GM23338 (cell line): ENCODE measurements around the gene CACNA2D4. TPM values are rescaled to one million over a fixed set of nuclear protein-coding genes. Genes with fewer than 3 reads are reported as not detected.

Source experiments
- ATAC-seq: fragments of 200-7000 bp; cut with Tn5 transposase; 3 replicates; pipeline ENCODE4 v1.9.1; 2020
- DNase-seq: peaks from one replicate; pipeline ENCODE4 v3.0.0-alpha.2; 2015; ENCODE audit warnings: low spot score
- H2AFZ ChIP-seq: fragments of 200-600 bp; sonication (generic); 2 replicates; pipeline ENCODE4 v1.8.0; 2016; ENCODE audit warnings: antibody characterized with exemption, mild to moderate bottlenecking, moderate library complexity
- H3F3A ChIP-seq: fragments of 200-600 bp; sonication (generic); replicated peaks from 2 replicates; pipeline ENCODE4 v1.8.0; 2017; ENCODE audit warnings: antibody characterized with exemption, mixed run types, low read depth
- H3K27ac ChIP-seq: fragments of 200-600 bp; sonication (generic); 2 replicates; pipeline ENCODE4 v1.6.1; 2016; ENCODE audit warnings: low read depth
- H3K27me3 ChIP-seq: fragments of 200-600 bp; sonication (generic); 2 replicates; pipeline ENCODE4 v1.8.0; 2016; ENCODE audit warnings: mild to moderate bottlenecking, mixed run types, moderate library complexity; ENCODE audit not compliant: insufficient read depth
- H3K36me3 ChIP-seq: fragments of 200-600 bp; sonication (generic); 2 replicates; pipeline ENCODE4 v1.8.0; 2016; ENCODE audit warnings: mild to moderate bottlenecking; ENCODE audit not compliant: insufficient read depth
- H3K4me1 ChIP-seq: fragments of 200-600 bp; sonication (generic); 2 replicates; pipeline ENCODE4 v1.8.0; 2016; ENCODE audit warnings: mild to moderate bottlenecking, moderate library complexity; ENCODE audit not compliant: insufficient read depth
- H3K4me2 ChIP-seq: fragments of 200-600 bp; sonication (generic); 2 replicates; pipeline ENCODE4 v1.7.1; 2017; ENCODE audit warnings: mixed run types
- H3K4me3 ChIP-seq: fragments of 200-600 bp; sonication (generic); 2 replicates; pipeline ENCODE4 v1.6.1; 2016; ENCODE audit warnings: mixed run types
- H3K79me2 ChIP-seq: fragments of 200-600 bp; sonication (generic); replicated peaks from 2 replicates; pipeline ENCODE4 v1.8.0; 2017; ENCODE audit warnings: mild to moderate bottlenecking; ENCODE audit not compliant: insufficient read depth
- H3K9me2 ChIP-seq: fragments of 200-600 bp; sonication (generic); 2 replicates; pipeline ENCODE4 v1.8.0; 2017; ENCODE audit not compliant: insufficient read depth
- H4K20me1 ChIP-seq: fragments of 200-600 bp; sonication (generic); replicated peaks from 2 replicates; pipeline ENCODE4 v1.8.0; 2017; ENCODE audit warnings: mild to moderate bottlenecking; ENCODE audit not compliant: insufficient read depth
- H3K27ac Mint-ChIP-seq: 2 replicates; pipeline ENCODE4 v1.8.0; 2020; ENCODE audit warnings: inconsistent platforms, mild to moderate bottlenecking, moderate library complexity, mixed read lengths
- H3K27me3 Mint-ChIP-seq: 3 replicates; pipeline ENCODE4 v1.8.0; 2022; ENCODE audit warnings: low read depth, mild to moderate bottlenecking, moderate library complexity, mixed read lengths, inconsistent platforms; ENCODE audit not compliant: insufficient read depth, poor library complexity
- H3K36me3 Mint-ChIP-seq: 3 replicates; pipeline ENCODE4 v1.8.0; 2021; ENCODE audit warnings: low read depth, mild to moderate bottlenecking, inconsistent platforms, moderate library complexity, mixed read lengths
- H3K4me1 Mint-ChIP-seq: 3 replicates; pipeline ENCODE4 v1.8.0; 2020; ENCODE audit warnings: mild to moderate bottlenecking, inconsistent platforms, mixed read lengths
- H3K4me3 Mint-ChIP-seq: 3 replicates; pipeline ENCODE4 v1.8.0; 2021; ENCODE audit warnings: moderate library complexity, mild to moderate bottlenecking, inconsistent platforms, mixed read lengths
- H3K9me3 Mint-ChIP-seq: 3 replicates; pipeline ENCODE4 v1.8.0; 2020; ENCODE audit warnings: moderate library complexity, mild to moderate bottlenecking, inconsistent platforms, mixed read lengths
- CREB1 ChIP-seq: fragments of 250-450 bp; sonication (Bioruptor Pico); IDR thresholded peaks from 2 replicates; pipeline ENCODE4 v1.5.0; 2020; ENCODE audit warnings: low read depth, mild to moderate bottlenecking, moderate library complexity
- CTCF ChIP-seq, 2 experiments: fragments of 200-600 bp in 1 of 2; sonication (generic) in 1 of 2; conservative IDR thresholded peaks; 2 replicates each; pipeline versions ENCODE4 v1.5.1 to v1.6.1; 2016 to 2017; ENCODE audit warnings: antibody characterized with exemption in 2 of 2, low read depth in 2 of 2, mild to moderate bottlenecking in 2 of 2, moderate library complexity in 1 of 2
- EZH2phosphoT487 ChIP-seq: fragments of 200-600 bp; sonication (generic); IDR thresholded peaks from one replicate; pipeline ENCODE4 v1.8.1; 2018; ENCODE audit warnings: antibody characterized with exemption; ENCODE audit not compliant: unreplicated experiment
- JUNB ChIP-seq: IDR thresholded peaks from one replicate; pipeline ENCODE4 v1.6.1; 2016; ENCODE audit warnings: antibody characterized with exemption; ENCODE audit not compliant: unreplicated experiment
- POLR2AphosphoS5 ChIP-seq: IDR thresholded peaks from 2 replicates; pipeline ENCODE4 v1.6.1; 2016; ENCODE audit warnings: antibody characterized with exemption, low read depth
- ZNF114 ChIP-seq: fragments of 250-450 bp; sonication (Bioruptor Pico); IDR thresholded peaks from 2 replicates; pipeline ENCODE4 v1.5.0; 2020; ENCODE audit warnings: mild to moderate bottlenecking, moderate library complexity
- polyA plus RNA-seq: library from polyadenylated mRNA; unstranded; fragments of >200 nt; fragmentation: Nextera tagmentation; extraction: Ambion mirVana; gene quantifications from 2 replicates; pipeline ENCODE4 v1.2.1, GENCODE V29; 2016
- total RNA-seq: library from RNA; depleted of rRNA; stranded (reverse); fragments of >200 nt; shearing (Covaris generic); gene quantifications from 2 replicates; pipeline ENCODE4 v1.2.3, GENCODE V29; 2014
- TF ChIP-seq, protein P1 (sequence below): IDR thresholded peaks from 2 replicates; pipeline ENCODE4 v1.6.1; 2016; ENCODE audit warnings: antibody characterized with exemption
- TF ChIP-seq, protein P2 (sequence below): IDR thresholded peaks from one replicate; pipeline ENCODE4 v1.6.1; 2018; ENCODE audit warnings: antibody characterized with exemption; ENCODE audit not compliant: unreplicated experiment
- TF ChIP-seq, protein P3 (sequence below): fragments of 250-450 bp; sonication (Bioruptor Pico); IDR thresholded peaks from 2 replicates; pipeline ENCODE4 v1.5.0; 2020; ENCODE audit warnings: mild to moderate bottlenecking, moderate library complexity

CACNA2D4 gene
- total and polyA plus RNA-seq, 2 experiments from 2014 or later = 0.07 to 0.24 TPM

DNA sequence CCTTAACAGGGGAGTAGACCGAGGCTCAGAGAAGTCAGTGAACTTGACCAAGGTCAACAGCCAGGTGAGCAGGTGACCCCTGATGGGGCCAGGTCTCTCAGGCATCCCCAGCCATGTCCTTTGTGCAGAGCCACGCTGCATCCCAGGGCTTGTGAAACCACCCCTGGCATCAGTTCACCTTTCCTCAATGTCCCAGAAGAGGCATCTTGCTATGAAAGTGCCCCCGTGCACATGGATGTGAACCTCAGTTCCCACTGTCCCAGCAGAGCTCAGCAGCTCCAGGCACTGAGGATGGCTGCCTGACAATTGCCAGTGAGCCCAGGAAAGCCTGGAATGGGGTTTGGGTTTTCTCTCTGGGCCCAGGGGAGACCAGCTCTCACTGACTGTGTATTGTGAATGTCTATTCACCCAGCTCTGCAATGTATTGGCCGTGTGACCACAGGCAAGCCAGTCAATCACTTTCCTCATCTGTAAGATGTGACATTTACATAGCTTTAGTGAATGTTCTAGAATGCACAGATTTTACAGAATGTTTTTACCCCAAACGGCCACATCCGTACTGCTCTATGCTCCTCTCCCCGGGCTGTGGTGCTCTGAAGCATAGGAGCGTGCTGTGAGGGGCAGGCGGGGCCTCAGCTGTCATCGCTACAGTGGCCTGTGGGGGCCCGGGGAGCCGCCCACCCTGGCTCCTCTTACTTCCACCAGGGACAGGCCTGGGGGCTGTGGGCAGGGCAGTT is 4.9 kb downstream of the CACNA2D4 start (continued):
- TF ChIP-seq, protein P1, sequence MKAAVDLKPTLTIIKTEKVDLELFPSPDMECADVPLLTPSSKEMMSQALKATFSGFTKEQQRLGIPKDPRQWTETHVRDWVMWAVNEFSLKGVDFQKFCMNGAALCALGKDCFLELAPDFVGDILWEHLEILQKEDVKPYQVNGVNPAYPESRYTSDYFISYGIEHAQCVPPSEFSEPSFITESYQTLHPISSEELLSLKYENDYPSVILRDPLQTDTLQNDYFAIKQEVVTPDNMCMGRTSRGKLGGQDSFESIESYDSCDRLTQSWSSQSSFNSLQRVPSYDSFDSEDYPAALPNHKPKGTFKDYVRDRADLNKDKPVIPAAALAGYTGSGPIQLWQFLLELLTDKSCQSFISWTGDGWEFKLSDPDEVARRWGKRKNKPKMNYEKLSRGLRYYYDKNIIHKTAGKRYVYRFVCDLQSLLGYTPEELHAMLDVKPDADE = no peak
- TF ChIP-seq, protein P2, sequence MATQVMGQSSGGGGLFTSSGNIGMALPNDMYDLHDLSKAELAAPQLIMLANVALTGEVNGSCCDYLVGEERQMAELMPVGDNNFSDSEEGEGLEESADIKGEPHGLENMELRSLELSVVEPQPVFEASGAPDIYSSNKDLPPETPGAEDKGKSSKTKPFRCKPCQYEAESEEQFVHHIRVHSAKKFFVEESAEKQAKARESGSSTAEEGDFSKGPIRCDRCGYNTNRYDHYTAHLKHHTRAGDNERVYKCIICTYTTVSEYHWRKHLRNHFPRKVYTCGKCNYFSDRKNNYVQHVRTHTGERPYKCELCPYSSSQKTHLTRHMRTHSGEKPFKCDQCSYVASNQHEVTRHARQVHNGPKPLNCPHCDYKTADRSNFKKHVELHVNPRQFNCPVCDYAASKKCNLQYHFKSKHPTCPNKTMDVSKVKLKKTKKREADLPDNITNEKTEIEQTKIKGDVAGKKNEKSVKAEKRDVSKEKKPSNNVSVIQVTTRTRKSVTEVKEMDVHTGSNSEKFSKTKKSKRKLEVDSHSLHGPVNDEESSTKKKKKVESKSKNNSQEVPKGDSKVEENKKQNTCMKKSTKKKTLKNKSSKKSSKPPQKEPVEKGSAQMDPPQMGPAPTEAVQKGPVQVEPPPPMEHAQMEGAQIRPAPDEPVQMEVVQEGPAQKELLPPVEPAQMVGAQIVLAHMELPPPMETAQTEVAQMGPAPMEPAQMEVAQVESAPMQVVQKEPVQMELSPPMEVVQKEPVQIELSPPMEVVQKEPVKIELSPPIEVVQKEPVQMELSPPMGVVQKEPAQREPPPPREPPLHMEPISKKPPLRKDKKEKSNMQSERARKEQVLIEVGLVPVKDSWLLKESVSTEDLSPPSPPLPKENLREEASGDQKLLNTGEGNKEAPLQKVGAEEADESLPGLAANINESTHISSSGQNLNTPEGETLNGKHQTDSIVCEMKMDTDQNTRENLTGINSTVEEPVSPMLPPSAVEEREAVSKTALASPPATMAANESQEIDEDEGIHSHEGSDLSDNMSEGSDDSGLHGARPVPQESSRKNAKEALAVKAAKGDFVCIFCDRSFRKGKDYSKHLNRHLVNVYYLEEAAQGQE = no peak
- TF ChIP-seq JUNB (no peak), POLR2AphosphoS5 (no peak), CREB1 (CRISPR knock-in tag) (no peak), CTCF (conservative IDR thresholded peaks at IDR 0.05; ENCODE audit: low read depth in 2 of 2) (no peak), ZNF114 (CRISPR knock-in tag) (no peak), EZH2phosphoT487 (no peak)

- H3K4me2 ChIP-seq = no peak overlapping the region
- H3K9me3 Mint-ChIP-seq = peaks cover 1% of the 10 kb centered on the region; the same call in 1 of the 3 replicates
- peaks cover 12% of the 10 kb centered on the region for H3K27me3 Mint-ChIP-seq
- H3K4me3 Mint-ChIP-seq = no peak overlapping the region
- H3K4me3 ChIP-seq = no peak overlapping the region
- H3K9me2 ChIP-seq = no peaks in the 10 kb centered on the region
- no peak overlapping the region for H3K27ac Mint-ChIP-seq
- no peaks in the 10 kb centered on the region for H3K36me3 ChIP-seq
- H3K27ac ChIP-seq = no peak overlapping the region
- no peaks in the 10 kb centered on the region for H3K79me2 ChIP-seq
- no peaks in the 10 kb centered on the region for H3K4me1 ChIP-seq
- H3K27me3 ChIP-seq = no peaks in the 10 kb centered on the region
- no peak overlapping the region for H2AFZ ChIP-seq
- H4K20me1 ChIP-seq = no peaks in the 10 kb centered on the region
- no peaks in the 10 kb centered on the region for H3K36me3 Mint-ChIP-seq
- no peaks in the 10 kb centered on the region for H3F3A ChIP-seq
- DNase-seq = no peak
- ATAC-seq = no peak
- H3K4me1 Mint-ChIP-seq = peaks cover 7% of the 10 kb centered on the region
- TF ChIP-seq POLR2AphosphoS5 (no peak), ZNF114 (CRISPR knock-in tag) (no peak)
- TF ChIP-seq, protein P3, sequence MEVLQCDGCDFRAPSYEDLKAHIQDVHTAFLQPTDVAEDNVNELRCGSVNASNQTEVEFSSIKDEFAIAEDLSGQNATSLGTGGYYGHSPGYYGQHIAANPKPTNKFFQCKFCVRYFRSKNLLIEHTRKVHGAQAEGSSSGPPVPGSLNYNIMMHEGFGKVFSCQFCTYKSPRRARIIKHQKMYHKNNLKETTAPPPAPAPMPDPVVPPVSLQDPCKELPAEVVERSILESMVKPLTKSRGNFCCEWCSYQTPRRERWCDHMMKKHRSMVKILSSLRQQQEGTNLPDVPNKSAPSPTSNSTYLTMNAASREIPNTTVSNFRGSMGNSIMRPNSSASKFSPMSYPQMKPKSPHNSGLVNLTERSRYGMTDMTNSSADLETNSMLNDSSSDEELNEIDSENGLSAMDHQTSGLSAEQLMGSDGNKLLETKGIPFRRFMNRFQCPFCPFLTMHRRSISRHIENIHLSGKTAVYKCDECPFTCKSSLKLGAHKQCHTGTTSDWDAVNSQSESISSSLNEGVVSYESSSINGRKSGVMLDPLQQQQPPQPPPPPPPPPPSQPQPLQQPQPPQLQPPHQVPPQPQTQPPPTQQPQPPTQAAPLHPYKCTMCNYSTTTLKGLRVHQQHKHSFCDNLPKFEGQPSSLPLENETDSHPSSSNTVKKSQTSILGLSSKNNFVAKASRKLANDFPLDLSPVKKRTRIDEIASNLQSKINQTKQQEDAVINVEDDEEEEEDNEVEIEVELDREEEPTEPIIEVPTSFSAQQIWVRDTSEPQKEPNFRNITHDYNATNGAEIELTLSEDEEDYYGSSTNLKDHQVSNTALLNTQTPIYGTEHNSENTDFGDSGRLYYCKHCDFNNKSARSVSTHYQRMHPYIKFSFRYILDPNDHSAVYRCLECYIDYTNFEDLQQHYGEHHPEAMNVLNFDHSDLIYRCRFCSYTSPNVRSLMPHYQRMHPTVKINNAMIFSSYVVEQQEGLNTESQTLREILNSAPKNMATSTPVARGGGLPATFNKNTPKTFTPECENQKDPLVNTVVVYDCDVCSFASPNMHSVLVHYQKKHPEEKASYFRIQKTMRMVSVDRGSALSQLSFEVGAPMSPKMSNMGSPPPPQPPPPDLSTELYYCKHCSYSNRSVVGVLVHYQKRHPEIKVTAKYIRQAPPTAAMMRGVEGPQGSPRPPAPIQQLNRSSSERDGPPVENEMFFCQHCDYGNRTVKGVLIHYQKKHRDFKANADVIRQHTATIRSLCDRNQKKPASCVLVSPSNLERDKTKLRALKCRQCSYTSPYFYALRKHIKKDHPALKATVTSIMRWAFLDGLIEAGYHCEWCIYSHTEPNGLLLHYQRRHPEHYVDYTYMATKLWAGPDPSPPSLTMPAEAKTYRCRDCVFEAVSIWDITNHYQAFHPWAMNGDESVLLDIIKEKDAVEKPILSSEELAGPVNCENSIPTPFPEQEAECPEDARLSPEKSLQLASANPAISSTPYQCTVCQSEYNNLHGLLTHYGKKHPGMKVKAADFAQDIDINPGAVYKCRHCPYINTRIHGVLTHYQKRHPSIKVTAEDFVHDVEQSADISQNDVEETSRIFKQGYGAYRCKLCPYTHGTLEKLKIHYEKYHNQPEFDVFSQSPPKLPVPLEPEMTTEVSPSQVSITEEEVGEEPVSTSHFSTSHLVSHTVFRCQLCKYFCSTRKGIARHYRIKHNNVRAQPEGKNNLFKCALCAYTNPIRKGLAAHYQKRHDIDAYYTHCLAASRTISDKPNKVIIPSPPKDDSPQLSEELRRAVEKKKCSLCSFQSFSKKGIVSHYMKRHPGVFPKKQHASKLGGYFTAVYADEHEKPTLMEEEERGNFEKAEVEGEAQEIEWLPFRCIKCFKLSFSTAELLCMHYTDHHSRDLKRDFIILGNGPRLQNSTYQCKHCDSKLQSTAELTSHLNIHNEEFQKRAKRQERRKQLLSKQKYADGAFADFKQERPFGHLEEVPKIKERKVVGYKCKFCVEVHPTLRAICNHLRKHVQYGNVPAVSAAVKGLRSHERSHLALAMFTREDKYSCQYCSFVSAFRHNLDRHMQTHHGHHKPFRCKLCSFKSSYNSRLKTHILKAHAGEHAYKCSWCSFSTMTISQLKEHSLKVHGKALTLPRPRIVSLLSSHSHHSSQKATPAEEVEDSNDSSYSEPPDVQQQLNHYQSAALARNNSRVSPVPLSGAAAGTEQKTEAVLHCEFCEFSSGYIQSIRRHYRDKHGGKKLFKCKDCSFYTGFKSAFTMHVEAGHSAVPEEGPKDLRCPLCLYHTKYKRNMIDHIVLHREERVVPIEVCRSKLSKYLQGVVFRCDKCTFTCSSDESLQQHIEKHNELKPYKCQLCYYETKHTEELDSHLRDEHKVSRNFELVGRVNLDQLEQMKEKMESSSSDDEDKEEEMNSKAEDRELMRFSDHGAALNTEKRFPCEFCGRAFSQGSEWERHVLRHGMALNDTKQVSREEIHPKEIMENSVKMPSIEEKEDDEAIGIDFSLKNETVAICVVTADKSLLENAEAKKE (CRISPR knock-in tag) = no peak
Measured at GRCh38 chr12:1912580-1913376, 5.7 kb downstream of the CACNA2D4 start.
